Chondrocyte (in vitro differentiated cells): ENCODE measurements around the gene TAGAP. TPM values are rescaled to one million over a fixed set of nuclear protein-coding genes. Genes with fewer than 3 reads are reported as not detected.

Experiments used
- DNase-seq: peaks from one replicate; pipeline ENCODE4 v3.0.0; 2021; ENCODE audit warnings: mixed read lengths, low spot score
- H3K27ac Mint-ChIP-seq: one replicate; pipeline ENCODE4 v1.8.0; 2021; ENCODE audit warnings: mild to moderate bottlenecking, moderate library complexity, mixed read lengths; ENCODE audit not compliant: unreplicated experiment
- H3K27me3 Mint-ChIP-seq: 2 replicates; pipeline ENCODE4 v1.8.0; 2021; ENCODE audit warnings: low read depth, mixed read lengths
- H3K36me3 Mint-ChIP-seq: 2 replicates; pipeline ENCODE4 v1.8.0; 2021; ENCODE audit warnings: low read depth, mixed read lengths
- H3K4me1 Mint-ChIP-seq: 2 replicates; pipeline ENCODE4 v1.8.0; 2021; ENCODE audit warnings: low read depth, mild to moderate bottlenecking, mixed read lengths
- H3K4me3 Mint-ChIP-seq: one replicate; pipeline ENCODE4 v1.8.0; 2021; ENCODE audit warnings: mild to moderate bottlenecking, moderate library complexity, mixed read lengths; ENCODE audit not compliant: unreplicated experiment
- H3K9me3 Mint-ChIP-seq: 2 replicates; pipeline ENCODE4 v1.8.0; 2021; ENCODE audit warnings: low read depth, mixed read lengths
- long read RNA-seq: library from polyadenylated mRNA; stranded (forward); transcript quantifications from one replicate; pipeline ENCODE4 v2.0.0, GENCODE V29; 2021
- total RNA-seq: library from RNA; stranded (reverse); gene quantifications from 3 replicates; pipeline ENCODE4 v1.2.1, GENCODE V29; 2021
- TF ChIP-seq, protein P1 (sequence below): fragments of 200-600 bp; sonication (generic); IDR thresholded peaks from 2 replicates; pipeline ENCODE4 v1.5.0; 2021; ENCODE audit warnings: antibody characterized with exemption, mild to moderate bottlenecking, moderate library complexity

The TAGAP gene, protein sequence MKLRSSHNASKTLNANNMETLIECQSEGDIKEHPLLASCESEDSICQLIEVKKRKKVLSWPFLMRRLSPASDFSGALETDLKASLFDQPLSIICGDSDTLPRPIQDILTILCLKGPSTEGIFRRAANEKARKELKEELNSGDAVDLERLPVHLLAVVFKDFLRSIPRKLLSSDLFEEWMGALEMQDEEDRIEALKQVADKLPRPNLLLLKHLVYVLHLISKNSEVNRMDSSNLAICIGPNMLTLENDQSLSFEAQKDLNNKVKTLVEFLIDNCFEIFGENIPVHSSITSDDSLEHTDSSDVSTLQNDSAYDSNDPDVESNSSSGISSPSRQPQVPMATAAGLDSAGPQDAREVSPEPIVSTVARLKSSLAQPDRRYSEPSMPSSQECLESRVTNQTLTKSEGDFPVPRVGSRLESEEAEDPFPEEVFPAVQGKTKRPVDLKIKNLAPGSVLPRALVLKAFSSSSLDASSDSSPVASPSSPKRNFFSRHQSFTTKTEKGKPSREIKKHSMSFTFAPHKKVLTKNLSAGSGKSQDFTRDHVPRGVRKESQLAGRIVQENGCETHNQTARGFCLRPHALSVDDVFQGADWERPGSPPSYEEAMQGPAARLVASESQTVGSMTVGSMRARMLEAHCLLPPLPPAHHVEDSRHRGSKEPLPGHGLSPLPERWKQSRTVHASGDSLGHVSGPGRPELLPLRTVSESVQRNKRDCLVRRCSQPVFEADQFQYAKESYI
- total RNA-seq: not detected in 3 replicates
- long read RNA-seq: 0 reads

DNA sequence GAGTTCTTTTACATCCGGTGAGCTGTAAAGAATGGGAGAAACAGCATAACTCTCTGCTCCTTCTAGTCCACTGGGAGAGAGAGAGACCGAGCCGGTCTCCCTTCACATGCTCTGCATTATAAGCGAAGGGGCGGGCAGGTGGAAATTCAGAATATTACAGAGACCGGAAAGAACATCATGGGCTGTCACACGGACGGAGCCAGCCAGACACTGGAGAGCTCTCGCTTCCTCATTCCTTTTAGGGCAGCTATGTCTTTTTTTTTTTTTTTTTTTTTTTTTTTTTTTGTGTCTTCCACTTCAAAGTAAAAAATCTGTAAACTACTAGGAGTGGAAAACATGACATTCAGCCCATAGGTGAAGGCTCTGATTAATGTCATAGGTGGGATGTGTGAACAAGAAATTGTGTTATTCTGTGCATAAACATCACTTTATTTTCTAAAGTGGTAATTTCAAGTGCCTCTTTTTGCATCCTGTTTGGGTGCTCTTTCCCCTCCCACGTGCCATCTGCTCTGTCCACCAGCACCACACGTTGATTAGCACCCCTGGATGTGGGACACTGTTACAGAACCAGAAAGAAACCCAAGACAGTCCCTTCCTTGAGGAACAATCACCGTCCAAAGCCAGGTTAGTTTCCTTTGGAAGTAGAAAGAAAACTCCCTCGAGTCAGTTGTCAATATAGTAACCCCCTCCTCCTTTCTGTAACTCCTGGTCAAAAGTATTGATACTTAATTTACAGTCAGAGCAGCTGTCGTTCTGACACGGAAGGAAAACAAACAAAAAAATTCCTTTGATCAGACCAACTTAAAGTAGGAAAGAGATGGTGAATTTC lies at the start of gene TAGAP:
Gene TAGAP, minus strand, starts transcription at position 93 of the 829 bp plus-strand sequence. CDS start 845 bp downstream, outside the sequence.
- Mint-ChIP-seq H3K4me3 (peak within 1 kb of the TSS; percentile 25), H3K9me3 (no peaks in the 10 kb centered on the region), H3K4me1 (peaks cover 7% of the 10 kb centered on the region), H3K36me3 (peaks cover 2% of the 10 kb centered on the region), H3K27me3 (peaks cover 23% of the 10 kb centered on the region), H3K27ac (no peak within 1 kb of the TSS)
- no peak for DNase-seq
- TF ChIP-seq, protein P1, sequence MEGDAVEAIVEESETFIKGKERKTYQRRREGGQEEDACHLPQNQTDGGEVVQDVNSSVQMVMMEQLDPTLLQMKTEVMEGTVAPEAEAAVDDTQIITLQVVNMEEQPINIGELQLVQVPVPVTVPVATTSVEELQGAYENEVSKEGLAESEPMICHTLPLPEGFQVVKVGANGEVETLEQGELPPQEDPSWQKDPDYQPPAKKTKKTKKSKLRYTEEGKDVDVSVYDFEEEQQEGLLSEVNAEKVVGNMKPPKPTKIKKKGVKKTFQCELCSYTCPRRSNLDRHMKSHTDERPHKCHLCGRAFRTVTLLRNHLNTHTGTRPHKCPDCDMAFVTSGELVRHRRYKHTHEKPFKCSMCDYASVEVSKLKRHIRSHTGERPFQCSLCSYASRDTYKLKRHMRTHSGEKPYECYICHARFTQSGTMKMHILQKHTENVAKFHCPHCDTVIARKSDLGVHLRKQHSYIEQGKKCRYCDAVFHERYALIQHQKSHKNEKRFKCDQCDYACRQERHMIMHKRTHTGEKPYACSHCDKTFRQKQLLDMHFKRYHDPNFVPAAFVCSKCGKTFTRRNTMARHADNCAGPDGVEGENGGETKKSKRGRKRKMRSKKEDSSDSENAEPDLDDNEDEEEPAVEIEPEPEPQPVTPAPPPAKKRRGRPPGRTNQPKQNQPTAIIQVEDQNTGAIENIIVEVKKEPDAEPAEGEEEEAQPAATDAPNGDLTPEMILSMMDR: no peak

DNA sequence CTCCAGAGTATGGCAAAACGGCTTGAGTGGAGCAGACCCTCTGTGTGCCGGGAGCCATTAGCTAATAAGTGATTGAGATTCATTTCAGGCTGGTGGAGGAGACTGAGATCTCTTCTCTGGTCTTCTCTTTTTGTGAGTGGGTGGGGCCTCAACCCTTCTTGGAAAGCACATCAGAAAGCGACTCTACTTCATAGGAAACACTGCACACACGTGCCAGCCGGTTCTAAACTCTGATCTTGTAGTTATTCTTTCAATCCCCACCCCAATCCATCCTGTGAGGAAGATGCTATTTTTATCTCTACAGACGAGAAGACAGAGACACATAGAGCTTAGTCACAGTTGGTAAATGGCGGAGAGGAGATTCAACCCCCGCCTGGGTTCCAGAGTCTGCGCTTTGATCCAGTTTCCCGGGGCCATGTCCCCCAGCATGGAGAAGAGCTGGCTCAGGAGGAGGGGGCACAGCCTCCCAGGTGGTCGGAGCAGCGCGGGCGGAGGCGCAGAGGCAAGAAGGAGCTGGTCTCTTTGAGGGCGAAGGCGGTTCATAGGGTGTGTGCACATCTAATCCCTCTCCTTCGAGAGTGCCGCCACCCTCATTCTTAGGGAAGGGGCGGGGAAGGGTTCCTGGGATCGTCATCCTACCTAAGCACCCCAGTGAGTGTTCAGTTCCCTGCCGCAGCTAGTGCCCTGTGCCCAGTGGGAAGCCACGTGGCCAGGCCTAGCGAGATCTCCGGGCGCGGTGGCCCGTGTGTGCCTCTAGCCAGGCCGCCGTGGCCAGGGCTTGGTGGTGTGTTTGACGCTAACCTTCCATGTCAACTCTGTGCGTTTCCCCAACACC lies 49.0 kb upstream of the TAGAP start:
- Mint-ChIP-seq H3K4me1 (peaks cover 3% of the 10 kb centered on the region), H3K27me3 (peaks cover 5% of the 10 kb centered on the region), H3K27ac (no peak overlapping the region), H3K9me3 (no peaks in the 10 kb centered on the region), H3K4me3 (no peak overlapping the region), H3K36me3 (no peaks in the 10 kb centered on the region)
- DNase-seq: no peak
- TF ChIP-seq, protein P1: no peak

DNA sequence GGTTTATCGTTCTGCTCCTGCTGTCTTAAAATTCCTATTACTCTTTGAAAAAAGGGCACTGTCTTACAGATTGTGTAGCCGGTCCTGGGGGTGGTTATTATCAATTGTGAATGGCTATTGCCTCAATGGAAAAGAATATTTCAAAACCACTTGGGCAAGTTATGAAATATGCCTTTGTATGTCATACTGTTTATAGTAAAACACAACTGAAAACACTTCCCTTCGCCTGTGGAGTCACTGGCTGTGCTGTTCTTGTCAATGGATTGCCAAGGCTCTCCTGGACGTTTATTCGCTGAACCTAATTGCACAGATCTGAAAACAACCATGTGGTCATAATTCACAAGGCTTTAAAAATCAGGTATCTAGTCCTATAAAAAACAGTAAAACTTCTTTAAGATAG lies 47.8 kb upstream of the TAGAP start:
- peaks cover 3% of the 10 kb centered on the region for H3K4me1 Mint-ChIP-seq
- TF ChIP-seq, protein P1: no peak
- H3K36me3 Mint-ChIP-seq: no peaks in the 10 kb centered on the region
- no peaks in the 10 kb centered on the region for H3K9me3 Mint-ChIP-seq
- H3K4me3 Mint-ChIP-seq: no peak overlapping the region
- H3K27ac Mint-ChIP-seq: no peak overlapping the region
- H3K27me3 Mint-ChIP-seq: peaks cover 5% of the 10 kb centered on the region
- DNase-seq: no peak

DNA sequence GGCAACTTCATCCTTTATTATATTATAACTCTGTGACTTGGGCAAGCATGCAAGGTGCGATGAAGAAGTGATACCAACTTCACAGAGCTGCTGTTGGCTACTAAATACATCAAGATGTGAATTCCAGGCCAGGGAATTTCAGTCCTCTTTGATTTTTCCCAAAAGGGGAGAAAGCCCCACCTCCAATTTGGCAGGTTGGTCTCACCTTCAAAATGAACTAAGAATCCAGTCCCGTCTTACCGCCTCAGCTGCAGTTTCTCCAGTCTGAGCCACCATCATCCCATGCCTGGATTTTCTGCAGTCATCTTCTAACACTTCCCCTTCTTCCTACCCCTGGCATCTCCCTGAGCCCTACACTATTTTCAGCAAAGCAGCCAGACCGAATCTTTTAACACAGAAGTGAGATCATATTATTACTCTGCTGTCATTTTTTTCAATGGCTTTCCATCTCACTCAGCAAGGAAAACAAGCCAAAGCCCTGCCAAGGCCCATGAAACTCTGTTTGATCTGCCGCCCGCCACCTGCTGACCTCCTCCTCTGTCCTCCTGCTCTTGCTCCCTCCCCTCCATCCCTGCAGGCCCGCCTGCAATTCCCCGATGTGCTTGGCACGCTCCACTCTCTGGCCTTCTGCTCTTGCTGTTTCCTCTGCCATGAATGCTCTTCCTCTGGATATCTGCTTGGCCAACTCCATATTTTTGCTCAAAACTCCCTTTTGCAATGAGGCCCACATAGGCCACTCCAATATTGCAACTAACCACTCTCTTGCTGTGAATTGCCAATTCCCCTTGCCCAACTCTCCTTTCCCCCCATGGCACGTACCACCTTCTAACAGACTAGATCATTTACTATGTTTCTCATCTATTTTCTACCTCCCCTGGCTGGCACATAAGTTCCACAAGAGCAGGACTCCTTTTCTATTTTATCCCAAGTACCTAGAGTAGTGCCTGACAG lies 46.0 kb upstream of the TAGAP start:
- TF ChIP-seq, protein P1: no peak
- H3K36me3 Mint-ChIP-seq: no peaks in the 10 kb centered on the region
- H3K4me3 Mint-ChIP-seq: no peak overlapping the region
- H3K27me3 Mint-ChIP-seq: peaks cover 3% of the 10 kb centered on the region
- no peaks in the 10 kb centered on the region for H3K9me3 Mint-ChIP-seq
- no peak for DNase-seq
- H3K27ac Mint-ChIP-seq: no peak overlapping the region
- H3K4me1 Mint-ChIP-seq: peaks cover 3% of the 10 kb centered on the region
